NCI-H1930 (cell line): ENCODE data around the gene COL4A2.
"Not testable (repeated sequence)": the region's sequence is repeated elsewhere in the genome, so short reads cannot be mapped to it uniquely, and the experiment has no call there.

ENCODE experiments used
- DNase-seq, 2 experiments: peaks; one replicate each; lab custom pipeline; 2025; lab: John Stamatoyannopoulos, UW

The COL4A2 gene

DNA sequence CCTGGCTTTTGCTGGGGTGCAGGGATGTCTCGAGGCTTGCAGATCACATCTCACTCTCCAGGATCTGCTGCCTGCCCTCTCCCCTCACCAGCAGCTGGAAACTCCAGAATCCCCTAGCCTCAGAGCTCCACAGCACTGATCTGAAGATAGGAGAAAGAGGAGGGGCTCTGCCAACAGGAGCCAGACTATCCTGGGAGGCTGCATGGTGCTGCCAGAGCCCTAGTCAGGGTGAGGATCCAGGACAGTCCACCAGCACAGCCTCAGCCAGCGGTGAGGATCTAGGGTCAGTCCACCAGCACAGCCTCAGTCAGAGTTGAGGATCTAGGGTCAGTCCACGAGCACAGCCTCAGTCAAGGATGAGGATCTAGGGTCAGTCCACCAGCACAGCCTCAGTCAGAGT lies 189.2 kb downstream of the COL4A2 start:
- DNase-seq: no peak

DNA sequence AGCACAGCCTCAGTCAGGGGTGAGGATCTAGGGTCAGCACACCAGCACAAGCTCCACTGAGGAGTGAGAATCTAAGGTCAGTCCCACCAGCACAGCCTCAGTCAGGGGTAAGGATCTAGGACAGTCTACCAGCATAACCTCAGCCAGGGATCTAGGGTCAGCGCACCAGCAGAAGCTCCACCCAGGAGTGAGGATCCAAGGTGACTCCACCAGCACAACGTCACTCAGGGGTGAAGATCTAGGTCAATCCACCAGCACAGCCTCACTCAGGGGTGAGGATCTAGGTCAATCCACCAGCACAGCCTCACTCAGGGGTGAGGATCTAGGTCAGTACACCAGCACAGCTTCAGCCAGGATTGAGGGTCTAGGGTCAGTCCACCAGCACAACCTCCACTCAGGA lies 189.9 kb downstream of the COL4A2 start:
- no peak for DNase-seq

DNA sequence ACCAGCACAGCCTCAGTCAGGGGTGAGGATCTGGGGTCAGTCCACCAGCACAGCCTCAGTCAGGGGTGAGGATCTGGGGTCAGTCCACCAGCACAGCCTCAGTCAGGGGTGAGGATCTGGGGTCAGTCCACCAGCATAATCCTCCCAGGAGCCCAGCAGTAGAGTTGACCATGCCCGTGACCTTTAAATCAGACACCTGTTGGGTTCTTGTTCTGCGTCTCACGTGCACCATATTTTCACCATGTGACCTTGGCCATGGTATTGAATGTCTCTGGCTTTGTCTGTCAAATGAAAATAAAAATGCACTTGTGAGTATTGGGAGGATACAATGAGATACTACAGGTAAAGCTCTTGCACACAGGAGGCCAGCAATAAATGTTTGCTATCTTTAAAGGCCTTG lies 190.8 kb downstream of the COL4A2 start:
- DNase-seq: not testable (repeated sequence)

DNA sequence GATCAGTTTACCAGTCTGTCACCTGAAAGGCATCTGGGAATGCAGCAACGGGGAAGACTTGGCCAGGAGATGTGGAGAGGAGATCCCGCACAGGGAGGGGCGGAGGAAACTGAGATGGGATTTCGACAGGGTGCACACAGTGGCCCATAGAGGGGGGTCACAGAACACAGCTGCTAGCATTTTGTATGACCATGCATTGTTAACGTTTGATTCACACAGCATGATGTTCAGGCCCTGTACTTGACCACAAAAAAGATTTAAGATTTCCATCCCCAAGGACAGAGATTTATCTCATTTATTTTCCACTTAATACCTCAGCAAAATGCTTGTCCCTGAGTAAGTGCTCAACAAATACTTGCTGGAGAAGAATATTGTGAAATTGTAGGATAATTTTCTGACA lies 191.2 kb downstream of the COL4A2 start:
- DNase-seq: no peak

DNA sequence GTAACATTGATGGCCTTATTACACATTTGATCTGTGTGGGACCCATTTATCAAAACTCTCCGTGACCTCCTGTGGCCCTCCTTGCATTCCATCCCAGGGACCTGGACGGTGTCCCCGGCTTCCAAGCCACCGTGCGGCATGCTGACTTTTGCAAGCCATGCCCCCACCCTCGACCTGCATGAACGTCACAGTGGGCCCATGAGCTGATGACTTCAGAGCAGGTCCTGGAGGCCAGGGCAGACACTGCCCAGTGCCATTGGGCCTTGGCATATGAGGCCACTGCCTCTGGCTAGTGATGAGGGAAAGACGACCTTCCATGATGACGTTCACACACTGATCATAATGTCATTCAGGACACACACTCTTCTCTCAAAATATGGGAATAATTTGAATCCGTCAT lies 191.7 kb downstream of the COL4A2 start:
- DNase-seq: no peak

DNA sequence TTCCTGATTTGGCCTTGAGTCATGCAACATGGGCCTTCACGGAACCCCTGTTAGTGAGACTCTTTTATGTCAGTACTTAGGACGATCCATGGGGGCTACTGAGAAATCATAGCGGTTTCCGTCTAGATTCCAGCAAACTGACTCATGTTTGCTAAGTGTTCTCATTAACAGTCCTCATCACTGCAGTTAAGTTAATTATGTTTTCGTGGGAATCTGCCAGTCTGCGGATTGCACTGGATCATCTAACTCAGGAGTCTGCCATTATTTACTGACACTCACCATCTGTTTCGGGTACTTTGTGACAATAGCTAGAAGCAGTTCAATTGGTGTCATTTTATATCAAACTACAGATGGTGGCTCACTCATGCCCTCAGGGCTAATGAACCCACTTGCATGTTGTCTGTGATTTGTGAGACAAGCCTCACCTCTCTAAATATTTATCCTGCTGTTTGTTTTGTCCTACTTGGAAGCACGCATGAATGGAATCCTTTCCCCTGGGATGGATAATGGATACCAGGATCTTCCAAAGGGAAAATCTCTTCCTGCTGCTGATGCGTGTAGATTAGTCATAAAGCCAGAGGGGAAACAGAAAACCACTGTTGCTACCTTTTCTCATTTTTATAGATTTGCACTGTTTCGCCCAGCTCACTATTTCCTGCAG lies 192.7 kb downstream of the COL4A2 start:
- peak; percentile 73 to 86 for DNase-seq

DNA sequence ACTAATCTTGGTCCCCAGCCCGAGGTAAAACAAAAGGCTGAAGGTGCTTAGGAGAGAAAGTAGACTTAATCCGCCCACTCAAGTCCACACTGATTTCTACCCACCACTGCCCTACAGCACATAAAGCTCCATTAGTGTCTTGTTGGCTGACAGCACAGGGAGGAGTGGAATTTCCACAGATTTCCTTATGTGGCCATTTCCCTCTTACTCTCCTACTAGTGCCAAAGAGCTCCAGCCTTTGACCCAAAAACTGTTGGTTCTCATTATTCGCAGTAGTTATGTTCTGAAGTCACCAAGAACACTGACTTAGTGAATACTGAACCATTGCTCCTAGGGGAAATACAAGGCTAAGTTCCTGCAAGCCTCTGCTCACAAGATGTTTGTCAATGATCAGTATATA lies 193.3 kb downstream of the COL4A2 start:
- DNase-seq: no peak

DNA sequence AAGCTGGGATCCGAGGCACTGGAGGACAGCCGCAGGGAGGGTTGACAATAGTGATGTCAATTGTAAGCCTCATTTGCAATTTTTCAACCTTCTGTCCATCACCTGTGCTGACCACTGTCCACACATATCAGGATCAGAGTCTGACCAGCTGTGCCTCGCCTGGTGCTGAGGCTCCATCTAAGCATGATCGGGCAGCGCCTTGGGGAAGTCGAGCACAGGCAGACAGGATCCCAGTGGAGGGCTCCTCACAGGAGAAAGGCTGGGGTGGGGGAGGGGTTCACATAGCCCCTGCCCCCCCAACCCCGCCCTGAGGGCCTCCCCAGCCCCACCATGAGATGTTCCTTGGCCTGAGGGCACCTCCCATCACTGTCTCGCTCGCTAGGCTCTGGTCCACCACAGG lies 194.1 kb downstream of the COL4A2 start:
- DNase-seq: no peak

DNA sequence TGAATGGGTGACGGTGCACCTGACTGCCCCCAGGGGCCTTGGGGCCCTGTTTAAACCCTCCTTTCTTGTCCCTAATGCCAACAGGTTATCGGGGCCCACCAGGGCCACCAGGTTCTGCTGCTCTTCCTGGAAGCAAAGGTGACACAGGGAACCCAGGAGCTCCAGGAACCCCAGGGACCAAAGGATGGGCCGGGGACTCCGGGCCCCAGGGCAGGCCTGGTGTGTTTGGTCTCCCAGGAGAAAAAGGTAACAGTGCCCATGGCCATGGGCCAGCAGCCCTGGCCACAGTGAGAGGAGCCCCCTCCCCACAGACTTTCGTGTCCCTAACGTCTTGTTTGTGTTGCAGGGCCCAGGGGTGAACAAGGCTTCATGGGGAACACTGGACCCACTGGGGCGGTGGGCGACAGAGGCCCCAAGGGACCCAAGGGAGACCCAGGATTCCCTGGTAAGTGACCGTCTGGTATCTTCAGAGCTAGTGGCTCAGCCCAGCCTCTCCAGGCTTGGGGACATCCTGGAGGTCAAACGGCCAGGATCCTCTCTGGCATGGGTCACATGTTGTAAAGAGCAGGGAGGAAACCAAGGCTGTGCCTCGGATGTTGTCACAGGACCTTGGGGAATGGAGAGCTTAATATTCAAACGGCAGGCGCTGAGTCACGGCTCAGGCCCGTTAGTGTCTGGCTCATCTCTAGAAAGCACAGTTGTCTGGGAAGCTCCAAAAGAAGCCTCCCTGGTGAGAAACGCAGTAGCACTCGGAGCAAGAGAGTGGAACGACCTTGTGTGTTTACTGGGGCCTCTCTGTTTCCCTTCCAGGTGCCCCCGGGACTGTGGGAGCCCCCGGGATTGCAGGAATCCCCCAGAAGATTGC lies 196.2 kb downstream of the COL4A2 start:
- no peak for DNase-seq

DNA sequence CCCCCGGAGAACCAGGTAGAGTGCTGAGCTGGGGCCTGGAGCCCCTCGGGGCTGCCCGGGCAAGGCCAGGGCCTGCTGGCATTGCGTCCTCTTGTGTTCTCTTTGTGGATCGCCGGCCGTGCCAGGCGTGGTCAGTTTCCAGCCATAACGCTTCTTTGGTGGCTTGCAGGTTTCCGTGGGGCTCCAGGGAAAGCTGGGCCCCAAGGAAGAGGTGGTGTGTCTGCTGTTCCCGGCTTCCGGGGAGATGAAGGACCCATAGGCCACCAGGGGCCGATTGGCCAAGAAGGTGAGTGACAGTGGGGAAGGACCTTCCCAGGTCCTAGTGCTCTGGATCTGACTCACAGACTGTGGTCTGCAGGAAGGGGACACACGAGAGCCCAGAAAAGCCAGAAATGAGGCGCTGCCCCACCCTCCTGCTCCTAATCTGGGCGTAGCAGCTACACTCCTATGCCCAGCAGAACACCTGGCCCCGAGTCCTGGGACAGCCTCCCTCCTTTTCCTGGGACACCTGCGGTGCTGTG lies 197.0 kb downstream of the COL4A2 start:
- no peak for DNase-seq

DNA sequence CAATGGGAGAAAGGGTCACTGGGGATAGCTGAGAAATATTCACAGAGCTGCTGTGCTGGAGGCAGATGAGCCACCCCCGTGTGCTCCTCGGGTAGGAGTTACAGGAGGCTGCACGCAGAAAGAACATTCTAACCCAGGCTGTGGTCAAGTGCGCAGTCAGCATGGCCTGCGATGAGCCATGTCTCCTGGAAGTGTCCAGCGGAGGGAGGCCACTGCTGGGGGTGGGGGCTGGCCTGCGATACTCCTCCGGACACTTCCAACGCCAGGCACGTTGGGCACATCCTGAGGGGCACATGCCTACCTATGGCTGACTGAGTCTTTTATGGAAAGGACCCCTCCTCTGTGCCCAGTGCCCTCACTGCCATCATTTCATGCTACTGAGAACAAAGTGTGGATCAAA lies 198.5 kb downstream of the COL4A2 start:
- DNase-seq: no peak

DNA sequence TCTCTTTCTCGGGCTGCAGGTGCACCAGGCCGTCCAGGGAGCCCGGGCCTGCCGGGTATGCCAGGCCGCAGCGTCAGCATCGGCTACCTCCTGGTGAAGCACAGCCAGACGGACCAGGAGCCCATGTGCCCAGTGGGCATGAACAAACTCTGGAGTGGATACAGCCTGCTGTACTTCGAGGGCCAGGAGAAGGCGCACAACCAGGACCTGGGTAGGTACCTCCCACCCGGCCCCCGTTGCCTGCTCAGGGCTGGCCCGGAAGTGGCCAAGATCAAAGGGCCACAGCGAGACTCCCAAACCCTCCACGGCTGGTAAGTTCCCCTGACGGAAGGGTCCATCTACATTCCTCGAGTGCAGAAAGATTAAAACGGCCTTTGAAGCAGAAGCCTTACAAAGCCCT lies 199.3 kb downstream of the COL4A2 start:
- DNase-seq: no peak

DNA sequence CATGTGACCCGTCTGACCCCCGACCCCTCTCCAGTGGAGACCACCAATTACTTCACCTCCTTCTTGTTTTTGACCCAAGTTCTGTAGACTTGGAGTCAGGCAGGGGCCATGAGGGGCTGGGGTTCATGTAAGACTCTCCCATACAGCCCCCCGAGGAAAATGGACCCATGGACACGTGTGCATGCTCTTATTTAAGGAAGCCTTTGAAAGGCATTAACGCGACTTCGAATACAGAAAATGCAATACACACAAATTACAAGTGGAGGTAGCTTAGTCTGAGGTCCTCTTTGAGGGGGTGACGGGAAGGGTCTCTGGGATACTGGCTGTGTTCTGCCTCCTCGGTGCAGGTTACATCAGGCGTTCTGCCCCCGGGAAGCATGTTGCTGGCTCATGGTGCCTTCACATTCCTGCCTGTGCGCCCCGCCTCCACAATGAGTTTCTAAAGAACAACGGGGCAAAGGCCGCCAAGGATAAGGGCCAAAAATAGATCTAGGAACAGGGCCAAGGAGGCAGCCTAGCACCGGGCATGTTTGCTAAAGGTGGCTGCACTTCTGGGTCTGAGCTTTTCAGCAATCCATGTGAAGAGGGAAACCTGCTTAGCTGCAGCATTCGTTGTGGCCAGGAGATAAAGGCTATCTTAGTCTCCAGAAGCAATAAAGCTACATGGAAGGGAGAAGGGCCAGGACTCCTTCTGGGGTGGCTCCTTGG lies 199.9 kb downstream of the COL4A2 start:
- no peak for DNase-seq

DNA sequence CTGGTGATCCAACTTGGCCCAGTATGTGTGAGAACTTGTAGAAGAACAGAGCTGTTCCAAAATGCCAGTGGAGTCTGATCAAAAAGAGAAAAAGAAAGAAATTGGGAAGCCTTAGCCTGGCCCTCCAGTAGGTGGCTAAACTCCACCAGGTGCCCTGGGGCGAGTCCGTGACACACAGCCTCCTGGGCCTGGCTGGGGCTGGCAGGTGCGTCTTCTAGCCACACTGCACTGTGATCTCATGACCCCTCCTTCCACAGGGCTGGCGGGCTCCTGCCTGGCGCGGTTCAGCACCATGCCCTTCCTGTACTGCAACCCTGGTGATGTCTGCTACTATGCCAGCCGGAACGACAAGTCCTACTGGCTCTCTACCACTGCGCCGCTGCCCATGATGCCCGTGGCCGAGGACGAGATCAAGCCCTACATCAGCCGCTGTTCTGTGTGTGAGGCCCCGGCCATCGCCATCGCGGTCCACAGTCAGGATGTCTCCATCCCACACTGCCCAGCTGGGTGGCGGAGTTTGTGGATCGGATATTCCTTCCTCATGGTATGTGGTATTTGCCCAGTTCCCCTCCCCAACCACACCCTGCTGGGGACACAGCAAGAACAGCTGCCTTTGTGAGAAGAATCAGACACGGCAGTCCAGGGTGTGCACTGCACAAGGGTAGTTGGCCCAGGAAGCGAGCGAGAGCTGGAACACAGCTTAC lies 200.7 kb downstream of the COL4A2 start:
- DNase-seq: no peak

DNA sequence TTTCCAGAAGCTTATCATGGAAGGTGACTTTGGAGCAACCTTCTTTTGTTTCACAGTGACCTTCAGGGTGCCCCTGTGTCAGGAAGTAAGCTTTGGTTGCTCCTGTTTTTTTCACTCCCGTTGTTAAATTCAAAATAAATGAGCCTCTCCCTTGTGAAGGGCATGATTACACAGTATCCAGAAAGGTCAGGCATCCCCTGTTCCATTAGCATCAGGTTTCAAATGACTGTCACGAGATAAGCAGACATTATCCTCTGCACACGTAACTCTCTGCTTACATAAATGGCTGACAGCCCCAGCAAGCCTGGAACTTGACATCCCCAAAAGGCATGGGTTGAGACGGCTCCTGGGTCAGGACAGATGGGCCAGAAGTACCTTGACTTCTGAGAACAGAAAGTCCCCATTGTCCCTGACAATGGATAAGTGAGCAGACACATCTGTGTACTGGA lies 202.4 kb downstream of the COL4A2 start:
- no peak for DNase-seq

DNA sequence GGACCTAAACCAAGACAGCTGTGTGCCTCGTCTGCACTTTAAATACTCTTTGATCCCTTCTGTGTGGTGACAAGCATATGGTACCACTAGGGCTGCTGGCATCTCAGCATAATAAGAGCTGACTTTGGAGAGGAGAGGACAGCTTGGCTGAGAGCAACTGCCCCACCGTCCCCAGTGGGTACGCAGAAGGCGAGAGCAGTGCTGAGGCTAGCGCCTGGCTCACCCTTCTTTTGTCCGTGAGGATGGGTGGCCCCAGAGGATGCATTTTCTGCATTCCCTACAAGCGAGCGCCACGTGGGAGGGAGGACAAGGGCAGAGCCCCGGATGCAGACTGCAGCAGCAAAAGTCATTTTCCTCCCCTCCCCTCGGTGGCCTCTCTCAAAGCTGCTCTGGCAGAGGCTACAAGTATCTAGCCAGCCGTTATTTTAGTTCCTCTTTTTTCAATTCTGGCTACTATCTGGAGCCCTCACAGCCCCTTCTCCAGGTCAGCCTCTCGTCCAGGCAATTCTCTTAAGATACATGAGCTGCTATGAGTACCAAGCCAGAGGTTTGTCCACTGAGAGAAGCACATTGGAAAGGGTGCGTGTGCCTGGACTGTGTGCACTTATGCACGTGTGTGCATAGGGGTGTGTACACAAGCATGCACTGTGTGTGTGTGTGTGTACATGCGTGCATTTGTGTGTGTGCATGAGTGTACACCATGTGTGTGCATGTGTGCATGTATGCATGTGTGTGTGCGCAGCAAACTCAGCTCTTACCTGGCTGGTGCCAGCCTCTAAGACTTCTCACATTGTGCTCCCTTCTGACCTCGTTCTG lies 203.1 kb downstream of the COL4A2 start:
- no peak for DNase-seq

DNA sequence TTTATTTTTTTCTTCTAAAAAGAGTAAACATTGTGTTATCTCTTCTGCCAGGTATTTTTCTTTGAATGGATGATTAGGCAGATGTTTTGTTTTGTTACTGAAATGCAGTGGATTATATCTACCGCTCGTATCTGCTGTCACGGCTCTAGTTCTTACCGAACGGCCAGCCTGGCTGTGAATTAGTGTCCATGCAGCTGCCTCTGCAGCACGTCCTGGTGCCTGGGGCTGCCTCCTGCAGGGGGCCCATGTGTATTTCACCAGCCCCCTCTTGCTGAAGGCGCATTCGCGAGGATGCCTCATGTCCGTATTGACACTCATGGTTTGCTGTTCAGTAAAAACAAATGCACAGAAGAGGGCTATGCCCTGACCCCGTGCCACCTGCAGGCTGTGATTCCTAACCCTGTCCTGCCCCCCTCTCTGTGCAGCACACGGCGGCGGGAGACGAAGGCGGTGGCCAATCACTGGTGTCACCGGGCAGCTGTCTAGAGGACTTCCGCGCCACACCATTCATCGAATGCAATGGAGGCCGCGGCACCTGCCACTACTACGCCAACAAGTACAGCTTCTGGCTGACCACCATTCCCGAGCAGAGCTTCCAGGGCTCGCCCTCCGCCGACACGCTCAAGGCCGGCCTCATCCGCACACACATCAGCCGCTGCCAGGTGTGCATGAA lies 204.6 kb downstream of the COL4A2 start:
- no peak for DNase-seq

DNA sequence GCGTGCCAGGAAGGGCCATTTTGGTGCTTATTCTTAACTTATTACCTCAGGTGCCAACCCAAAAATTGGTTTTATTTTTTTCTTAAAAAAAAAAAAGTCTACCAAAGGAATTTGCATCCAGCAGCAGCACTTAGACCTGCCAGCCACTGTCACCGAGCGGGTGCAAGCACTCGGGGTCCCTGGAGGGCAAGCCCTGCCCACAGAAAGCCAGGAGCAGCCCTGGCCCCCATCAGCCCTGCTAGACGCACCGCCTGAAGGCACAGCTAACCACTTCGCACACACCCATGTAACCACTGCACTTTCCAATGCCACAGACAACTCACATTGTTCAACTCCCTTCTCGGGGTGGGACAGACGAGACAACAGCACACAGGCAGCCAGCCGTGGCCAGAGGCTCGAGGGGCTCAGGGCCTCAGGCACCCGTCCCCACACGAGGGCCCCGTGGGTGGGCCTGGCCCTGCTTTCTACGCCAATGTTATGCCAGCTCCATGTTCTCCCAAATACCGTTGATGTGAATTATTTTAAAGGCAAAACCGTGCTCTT lies 205.2 kb downstream of the COL4A2 start:
- DNase-seq: no peak

DNA sequence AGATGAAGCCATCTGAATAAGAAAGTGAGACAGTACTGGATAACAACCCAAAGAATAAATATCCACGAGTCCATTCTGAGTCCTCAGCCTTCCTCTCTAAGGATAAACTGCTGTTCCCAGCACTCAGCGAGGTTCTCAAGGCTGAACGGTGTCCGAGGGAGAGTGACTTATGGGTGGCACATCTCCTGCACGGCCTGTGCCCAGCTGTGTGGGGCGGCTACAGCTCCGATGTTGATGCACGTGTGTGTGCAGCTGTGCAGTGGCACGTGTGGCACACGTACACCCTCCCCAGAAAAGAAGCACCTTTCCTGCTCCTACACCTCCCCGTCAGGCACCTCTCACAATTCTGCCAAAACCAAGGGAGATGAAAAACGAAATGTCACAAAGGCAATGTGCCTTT lies 209.4 kb downstream of the COL4A2 start:
- no peak for DNase-seq

DNA sequence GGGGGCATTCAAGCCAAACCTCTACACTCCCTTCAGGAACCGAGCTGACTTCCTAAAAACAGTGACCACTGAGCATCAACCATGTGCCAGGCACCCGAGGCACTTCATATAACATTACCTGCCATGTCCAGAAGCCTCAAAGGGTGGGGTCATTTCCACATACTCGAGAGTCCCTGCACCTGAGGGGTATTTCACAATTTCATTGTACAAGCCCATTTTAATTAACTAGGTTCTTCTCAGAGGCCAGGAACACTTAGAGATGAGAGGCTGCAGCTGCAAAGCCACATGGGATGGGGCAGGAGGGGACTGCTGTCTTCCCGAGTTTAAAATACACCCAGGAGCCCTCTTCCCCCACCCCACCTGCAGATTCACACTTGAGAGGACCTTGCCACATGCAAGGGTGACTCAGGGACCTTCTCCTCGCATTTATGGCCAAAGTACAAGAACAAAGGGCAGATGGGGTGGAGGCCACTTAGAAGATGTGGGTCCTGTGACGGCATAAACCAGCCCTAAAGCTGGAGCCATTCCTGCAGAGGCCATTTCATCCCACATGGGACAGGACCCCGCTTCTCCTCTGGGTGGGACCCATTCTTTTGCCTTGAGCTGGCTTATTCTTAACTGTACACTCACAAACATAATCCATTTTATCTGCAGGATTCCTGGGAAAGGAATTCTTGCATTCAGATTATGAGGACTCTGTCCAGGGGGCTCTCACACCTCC lies 210.6 kb downstream of the COL4A2 start:
- no peak for DNase-seq
